ENCODE measurements around the gene ZNF302. TPM values are rescaled to one million over a fixed set of nuclear protein-coding genes. Genes with fewer than 3 reads are reported as not detected.
A peak's percentile ranks its signal among the peaks of the same experiment; 100 is the strongest.
"Not testable (repeated sequence)": the region's sequence is repeated elsewhere in the genome, so short reads cannot be mapped to it uniquely, and the experiment has no call there.

The ZNF302 gene
- total RNA-seq, 1 donor from 2014 or later, result 39.8 TPM

GRCh38 chr19:34668077-34668689, 9.3 kb upstream of the ZNF302 start:
- ATAC-seq (ENCODE audit: poor library complexity); DNase-seq; intact Hi-C loops (cut with DNase I): not testable (repeated sequence)

DNA sequence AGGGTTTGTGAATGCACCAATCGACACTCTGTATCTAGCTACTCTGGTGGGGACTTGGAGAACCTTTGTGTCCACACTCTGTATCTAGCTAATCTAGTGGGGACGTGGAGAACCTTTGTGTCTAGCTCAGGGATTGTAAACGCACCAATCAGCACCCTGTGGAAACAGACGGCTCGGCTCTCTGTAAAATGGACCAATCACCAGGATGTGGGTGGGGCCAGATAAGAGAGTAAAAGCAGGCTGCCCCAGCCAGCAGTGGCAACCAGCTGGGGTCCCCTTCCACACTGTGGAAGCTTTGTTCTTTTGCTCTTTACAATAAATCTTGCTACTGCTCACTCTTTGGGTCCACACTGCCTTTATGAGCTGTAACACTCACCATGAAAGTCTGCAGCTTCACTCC, 8.8 kb upstream of the ZNF302 start:
- ATAC-seq (ENCODE audit: poor library complexity); DNase-seq; intact Hi-C loops (cut with DNase I): not testable (repeated sequence)

GRCh38 chr19:34669305-34669704, 8.2 kb upstream of the ZNF302 start:
- no peak for ATAC-seq (ENCODE audit: poor library complexity)
- DNase-seq, result no peak
- intact Hi-C loops (cut with DNase I), result no loop called here

- intact Hi-C loops (cut with DNase I), result no loop called here
- DNase-seq (no peak), ATAC-seq (ENCODE audit: poor library complexity) (no peak)
These were observed 5.5 kb upstream of the ZNF302 start for GRCh38 chr19:34671972-34672371.

DNA sequence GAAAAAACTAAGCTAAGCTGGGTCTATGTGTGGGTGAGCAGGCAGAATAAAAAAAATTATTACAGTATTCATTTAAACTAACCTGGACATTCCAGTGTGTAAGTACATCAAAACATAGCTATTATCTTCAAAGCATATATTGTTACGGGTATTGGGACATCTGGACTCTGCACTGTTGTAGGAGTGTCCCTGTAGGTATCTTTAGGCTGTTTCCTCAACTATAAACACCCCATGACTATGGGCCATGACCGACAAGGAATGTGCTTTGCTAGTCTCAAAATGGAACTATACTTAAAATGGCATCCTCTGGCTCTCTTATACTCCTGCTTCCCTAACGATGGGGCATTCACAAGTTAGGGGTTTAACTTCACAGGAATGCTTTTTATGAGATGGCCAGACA, 3.9 kb upstream of the ZNF302 start:
- ATAC-seq (ENCODE audit: poor library complexity) (no peak), DNase-seq (no peak)
- intact Hi-C loops (cut with DNase I), result no loop called here

- ATAC-seq (ENCODE audit: poor library complexity) (no peak), DNase-seq (no peak)
- intact Hi-C loops (cut with DNase I), result no loop called here
These were observed 2.2 kb upstream of the ZNF302 start for GRCh38 chr19:34675250-34675649.

DNA sequence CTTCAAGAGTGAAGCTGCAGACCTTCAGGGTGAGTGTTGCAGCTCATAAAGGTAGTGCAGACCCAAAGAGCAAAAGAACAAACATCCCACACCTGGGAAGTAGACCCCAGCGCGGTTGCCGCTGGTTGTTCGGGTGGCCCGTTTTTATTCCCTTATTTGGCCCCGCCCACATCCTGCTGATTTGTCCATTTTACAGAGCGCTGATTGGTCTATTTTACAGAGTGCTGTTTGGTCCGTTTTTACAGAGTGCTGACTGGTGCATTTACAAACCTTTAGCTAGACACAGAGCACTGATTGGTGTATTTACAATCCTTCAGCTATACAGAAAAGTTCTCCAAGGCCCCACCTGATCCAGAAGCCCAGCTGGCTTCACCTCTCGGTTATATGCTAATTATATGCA, 1.6 kb upstream of the ZNF302 start:
- intact Hi-C loops (cut with DNase I), result no loop called here
- DNase-seq, result no peak
- ATAC-seq (ENCODE audit: poor library complexity), result no peak

GRCh38 chr19:34676697-34677385, 637 bp upstream of the ZNF302 start, which contains the start of gene SCGB2B2:
TSS of gene SCGB2B2 (minus strand) at chr19:34677159. CDS start at chr19:34594563, 82,596 bp downstream.
- ATAC-seq (ENCODE audit: poor library complexity) (peak; percentile 85), DNase-seq (peak; percentile 55)
- intact Hi-C loops (cut with DNase I), result no loop called here

GRCh38 chr19:34678085-34678412, 571 bp downstream of the ZNF302 start:
- intact Hi-C loops (cut with DNase I), result no loop called here

GRCh38 chr19:34678421-34678820, 943 bp downstream of the ZNF302 start:
- no peak for ATAC-seq (ENCODE audit: poor library complexity)
- DNase-seq, result no peak
- intact Hi-C loops (cut with DNase I), result no loop called here

More at GRCh38 chr19:34678085-34678412, 571 bp downstream of the ZNF302 start:
- ATAC-seq (ENCODE audit: poor library complexity) (no peak), DNase-seq (no peak)

DNA sequence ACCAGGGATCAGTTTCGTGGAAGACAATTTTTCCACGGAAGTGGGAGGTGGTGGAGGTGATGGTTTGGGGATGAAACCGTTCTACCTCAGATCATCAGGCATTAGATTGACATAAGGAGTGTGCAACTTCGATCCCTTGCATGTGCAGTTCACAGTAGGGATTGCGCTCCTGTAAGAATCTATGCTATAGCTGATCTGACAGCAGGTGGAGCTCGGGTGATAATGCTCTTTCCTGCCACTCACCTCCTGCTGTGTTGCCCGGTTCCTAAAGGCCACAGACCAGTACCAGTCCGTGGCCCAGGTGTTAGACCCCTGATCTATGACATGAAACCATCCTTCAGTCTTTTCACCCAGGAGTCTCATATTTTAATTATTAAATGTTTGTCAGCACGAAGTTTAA, 4.0 kb downstream of the ZNF302 start:
- intact Hi-C loops (cut with DNase I), result no loop called here
- ATAC-seq (ENCODE audit: poor library complexity) (no peak), DNase-seq (no peak)

DNA sequence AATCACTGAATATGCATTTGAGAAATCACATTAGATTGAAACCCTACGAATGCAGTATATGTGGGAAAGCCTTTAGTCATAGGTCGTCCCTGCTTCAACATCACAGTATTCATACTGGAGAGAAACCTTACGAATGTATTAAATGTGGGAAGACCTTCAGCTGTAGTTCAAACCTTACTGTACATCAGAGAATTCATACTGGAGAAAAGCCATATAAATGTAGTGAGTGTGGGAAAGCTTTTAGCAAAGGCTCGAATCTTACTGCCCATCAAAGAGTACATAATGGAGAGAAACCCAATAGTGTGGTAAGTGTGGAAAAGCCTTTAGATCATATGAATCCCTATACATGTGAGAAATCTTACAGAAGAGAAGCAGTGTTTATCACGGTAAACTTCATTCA, 7.8 kb downstream of the ZNF302 start:
- ATAC-seq (ENCODE audit: poor library complexity); DNase-seq; intact Hi-C loops (cut with DNase I): not testable (repeated sequence)

DNA sequence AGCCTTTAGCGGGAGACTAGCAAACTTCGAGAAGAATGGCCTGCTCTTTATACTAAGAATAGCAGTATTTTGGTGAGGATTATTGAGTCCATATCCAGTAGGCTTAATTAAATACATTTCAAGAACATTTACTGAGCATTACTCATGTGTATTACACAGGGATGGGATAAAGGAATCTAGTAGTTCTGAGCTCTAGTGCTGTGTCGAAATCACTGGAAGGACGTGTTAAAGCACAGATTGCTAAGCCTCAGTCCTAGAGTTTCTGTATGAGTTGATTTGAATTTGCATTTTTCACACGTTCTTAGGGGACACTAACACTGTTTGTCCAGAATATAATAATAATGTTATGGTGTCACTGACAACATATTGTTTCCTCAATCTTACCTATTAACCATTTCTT, 9.0 kb downstream of the ZNF302 start:
- DNase-seq, result no peak
- no peak for ATAC-seq (ENCODE audit: poor library complexity)
- intact Hi-C loops (cut with DNase I), result no loop called here

GRCh38 chr19:34687348-34687747, 9.9 kb downstream of the ZNF302 start:
- intact Hi-C loops (cut with DNase I), result no loop called here
- DNase-seq (no peak), ATAC-seq (ENCODE audit: poor library complexity) (peak; percentile 27)

GRCh38 chr19:34688592-34688991, 11.1 kb downstream of the ZNF302 start:
- ATAC-seq (ENCODE audit: poor library complexity), result no peak
- intact Hi-C loops (cut with DNase I), result no loop called here
- DNase-seq, result no peak

- DNase-seq, result no peak
- intact Hi-C loops (cut with DNase I), result no loop called here
- no peak for ATAC-seq (ENCODE audit: poor library complexity)
These were observed 12.9 kb downstream of the ZNF302 start for GRCh38 chr19:34690372-34690771.

- intact Hi-C loops (cut with DNase I), result no loop called here
- DNase-seq (no peak), ATAC-seq (ENCODE audit: poor library complexity) (no peak)
These were observed 15.1 kb downstream of the ZNF302 start for GRCh38 chr19:34692549-34692948.

GRCh38 chr19:34707661-34708060, 30.2 kb downstream of the ZNF302 start:
- intact Hi-C loops (cut with DNase I), result no loop called here
- ATAC-seq (ENCODE audit: poor library complexity), result no peak
- DNase-seq, result no peak

- no peak for DNase-seq
- no peak for ATAC-seq (ENCODE audit: poor library complexity)
- intact Hi-C loops (cut with DNase I), result loop anchor here (2.0 to 5.0 kb wide), 3 partner anchors 73 to 210 kb away; no protein-coding TSS in a partner anchor
These were observed 34.4 kb downstream of the ZNF302 start for GRCh38 chr19:34711890-34712289.

Measured in Right ventricle myocardium superior (tissue), 1 donor.